Measurements from ENCODE around the gene SHKBP1.

The SHKBP1 gene

GRCh38 chr19:40571005-40571318 is 5.7 kb upstream of the SHKBP1 start (continued):
- TF ChIP-seq PRDM10 (tag by site-specific recombination; IDR thresholded peaks at IDR 0.05) (peak; percentile 93), ZBTB48 (tag by site-specific recombination; IDR thresholded peaks at IDR 0.05) (no peak), ZNF19 (tag by site-specific recombination; IDR thresholded peaks at IDR 0.05; ENCODE audit: low read depth) (no peak), ZSCAN5A (tag by site-specific recombination; IDR thresholded peaks at IDR 0.05) (no peak), TCF7L2 (IDR thresholded peaks at IDR 0.05; ENCODE audit: borderline replicate concordance, low read depth, low read length) (no peak), ZNF518A (tag by site-specific recombination; conservative IDR thresholded peaks at IDR 0.05; ENCODE audit: low read depth) (no peak; the same call in 1 of the 2 replicates), RBAK (tag by site-specific recombination; IDR thresholded peaks at IDR 0.05) (no peak), ZNF223 (tag by site-specific recombination; IDR thresholded peaks at IDR 0.05) (no peak), KLF16 (tag by site-specific recombination; IDR thresholded peaks at IDR 0.05) (no peak), ZNF513 (tag by site-specific recombination; IDR thresholded peaks at IDR 0.05) (no peak), ZIC2 (tag by site-specific recombination; IDR thresholded peaks at IDR 0.05) (no peak), PRDM4 (tag by site-specific recombination; IDR thresholded peaks at IDR 0.05) (no peak), BCL6B (tag by site-specific recombination; IDR thresholded peaks at IDR 0.05) (no peak), PBX3 (CRISPR knock-in tag; IDR thresholded peaks at IDR 0.05) (no peak), ZNF155 (tag by site-specific recombination; IDR thresholded peaks at IDR 0.05) (no peak), ZNF24 (tag by site-specific recombination; IDR thresholded peaks at IDR 0.05) (no peak), ZNF621 (tag by site-specific recombination; IDR thresholded peaks at IDR 0.05) (no peak), KLF1 (tag by site-specific recombination; IDR thresholded peaks at IDR 0.05) (no peak), ZNF658 (tag by site-specific recombination; IDR thresholded peaks at IDR 0.05) (0 out of 2 replicates have a peak, but pooled peaks have one; percentile 14), PATZ1 (tag by site-specific recombination; IDR thresholded peaks at IDR 0.05) (peak; percentile 35; the same call in 1 of the 2 replicates), EGR2 (tag by site-specific recombination; IDR thresholded peaks at IDR 0.05; ENCODE audit: low read depth) (no peak), ZNF140 (tag by site-specific recombination; IDR thresholded peaks at IDR 0.05) (no peak)
